H7 (cell line): ENCODE data around the gene ZNF629. TPM values are rescaled to one million over a fixed set of nuclear protein-coding genes. Genes with fewer than 3 reads are reported as not detected.

Experiments used
- DNase-seq: peaks from one replicate; pipeline ENCODE4 v3.0.0; 2012
- H3K27me3 ChIP-seq: 2 replicates; pipeline ENCODE4 v1.6.0; 2011; ENCODE audit warnings: mild to moderate bottlenecking, low read length; ENCODE audit not compliant: control insufficient read depth, insufficient read depth
- H3K36me3 ChIP-seq: replicated peaks from 2 replicates; pipeline ENCODE4 v1.5.1; 2011; ENCODE audit warnings: low read length; ENCODE audit not compliant: control insufficient read depth, insufficient read depth
- H3K4me3 ChIP-seq: 2 replicates; pipeline ENCODE4 v1.5.1; 2011; ENCODE audit warnings: low read depth, mild to moderate bottlenecking, control low read depth, low read length, moderate library complexity; ENCODE audit not compliant: insufficient read depth
- total RNA-seq: library from RNA; depleted of rRNA; stranded (reverse); fragments of >200 nt; shearing (Covaris generic); gene quantifications from 2 replicates; pipeline ENCODE4 v1.2.3, GENCODE V29; 2014

ZNF629 gene
- total RNA-seq, 1 experiment from 2014 or later, result 16.0 TPM

DNA sequence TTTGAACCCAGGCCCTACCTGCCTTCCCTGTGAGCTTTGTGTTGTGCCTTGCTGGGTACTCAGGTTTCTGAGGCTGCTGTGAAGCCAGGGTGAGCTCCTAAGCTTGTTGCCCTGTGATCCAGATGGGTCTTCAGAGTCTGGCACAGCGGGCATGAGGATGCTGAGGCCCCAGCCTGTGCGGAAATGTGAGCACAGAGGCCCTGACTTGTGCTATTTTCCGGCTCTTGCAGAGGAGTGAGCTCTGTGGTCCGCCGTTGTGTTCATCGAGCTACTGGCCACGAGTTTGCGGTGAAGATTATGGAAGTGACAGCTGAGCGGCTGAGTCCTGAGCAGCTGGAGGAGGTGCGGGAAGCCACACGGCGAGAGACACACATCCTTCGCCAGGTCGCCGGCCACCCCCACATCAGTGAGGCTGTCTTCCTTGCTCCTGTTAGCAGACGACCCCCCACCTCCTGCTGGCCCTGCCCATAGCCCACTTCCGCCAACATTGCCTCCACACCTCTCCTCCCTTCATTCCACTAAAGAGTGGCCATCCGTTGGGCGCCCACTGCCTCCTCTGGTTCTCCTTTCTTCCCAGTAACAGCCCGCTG is 36.0 kb downstream of the ZNF629 start:
- DNase-seq, result no peak
- Histone ChIP-seq H3K4me3 (no peak overlapping the region), H3K36me3 (peaks cover 18% of the 10 kb centered on the region), H3K27me3 (no peaks in the 10 kb centered on the region)

DNA sequence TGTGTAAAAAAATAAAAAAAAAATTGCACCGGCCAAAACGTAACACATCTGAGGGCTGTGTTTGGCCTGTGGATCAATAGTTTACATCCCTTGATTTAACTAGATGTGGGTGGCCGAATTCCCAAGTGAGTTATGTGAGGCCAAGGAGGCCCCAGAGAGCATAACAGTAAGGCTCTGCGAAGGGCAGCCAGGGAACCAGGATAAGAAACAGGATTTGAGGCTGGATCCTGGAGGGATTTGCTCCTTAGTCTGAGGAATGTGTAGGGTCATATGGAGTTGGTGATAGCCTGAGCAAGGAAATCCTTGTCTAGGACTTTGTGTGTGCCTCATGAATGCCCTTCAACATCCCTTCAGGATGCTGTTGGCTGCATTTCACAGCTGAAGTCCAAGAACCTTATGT is 36.8 kb downstream of the ZNF629 start:
- Histone ChIP-seq H3K27me3 (no peaks in the 10 kb centered on the region), H3K4me3 (no peak overlapping the region), H3K36me3 (peaks cover 18% of the 10 kb centered on the region)
- no peak for DNase-seq

DNA sequence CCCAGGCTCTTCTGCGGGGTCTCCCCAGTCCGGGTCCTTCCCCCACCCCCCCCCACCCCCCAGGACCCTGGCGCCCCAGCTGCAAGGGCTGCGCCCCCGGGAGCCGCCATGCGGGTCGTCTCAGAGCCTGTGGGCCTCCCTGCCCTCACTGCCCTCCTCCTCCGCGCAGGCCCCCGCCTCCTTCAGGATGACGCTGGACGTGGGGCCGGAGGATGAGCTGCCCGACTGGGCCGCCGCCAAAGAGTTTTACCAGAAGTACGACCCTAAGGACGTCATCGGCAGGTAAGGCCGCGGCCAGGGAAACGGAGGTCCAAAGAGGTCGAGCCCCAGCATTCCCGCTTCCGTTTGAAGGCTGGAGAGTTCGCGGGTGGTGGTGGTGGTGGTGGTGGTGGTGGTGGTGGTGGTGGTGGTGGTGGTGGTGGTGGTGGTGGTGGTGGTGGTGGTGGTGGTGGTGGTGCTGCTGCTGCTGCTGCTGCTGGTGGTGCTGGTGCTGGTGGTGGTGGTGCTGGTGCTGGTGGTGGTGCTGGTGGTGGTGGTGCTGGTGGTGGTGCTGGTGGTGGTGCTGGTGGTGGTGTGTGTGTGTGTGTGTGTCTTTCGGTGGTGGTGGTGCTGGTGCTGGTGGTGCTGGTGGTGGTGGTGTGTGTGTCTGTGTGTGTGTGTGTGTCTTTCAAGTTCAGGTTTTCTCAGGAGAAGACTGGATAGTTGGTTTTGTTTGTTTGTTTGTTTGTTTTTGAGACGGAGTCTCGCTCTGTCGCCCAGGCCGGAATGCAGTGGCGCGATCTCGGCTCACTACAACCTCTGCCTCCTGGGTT is 38.2 kb downstream of the ZNF629 start:
- DNase-seq, result no peak
- H3K4me3 ChIP-seq, result peak overlapping the region; percentile 72
- no peaks in the 10 kb centered on the region for H3K27me3 ChIP-seq
- peaks cover 12% of the 10 kb centered on the region for H3K36me3 ChIP-seq

DNA sequence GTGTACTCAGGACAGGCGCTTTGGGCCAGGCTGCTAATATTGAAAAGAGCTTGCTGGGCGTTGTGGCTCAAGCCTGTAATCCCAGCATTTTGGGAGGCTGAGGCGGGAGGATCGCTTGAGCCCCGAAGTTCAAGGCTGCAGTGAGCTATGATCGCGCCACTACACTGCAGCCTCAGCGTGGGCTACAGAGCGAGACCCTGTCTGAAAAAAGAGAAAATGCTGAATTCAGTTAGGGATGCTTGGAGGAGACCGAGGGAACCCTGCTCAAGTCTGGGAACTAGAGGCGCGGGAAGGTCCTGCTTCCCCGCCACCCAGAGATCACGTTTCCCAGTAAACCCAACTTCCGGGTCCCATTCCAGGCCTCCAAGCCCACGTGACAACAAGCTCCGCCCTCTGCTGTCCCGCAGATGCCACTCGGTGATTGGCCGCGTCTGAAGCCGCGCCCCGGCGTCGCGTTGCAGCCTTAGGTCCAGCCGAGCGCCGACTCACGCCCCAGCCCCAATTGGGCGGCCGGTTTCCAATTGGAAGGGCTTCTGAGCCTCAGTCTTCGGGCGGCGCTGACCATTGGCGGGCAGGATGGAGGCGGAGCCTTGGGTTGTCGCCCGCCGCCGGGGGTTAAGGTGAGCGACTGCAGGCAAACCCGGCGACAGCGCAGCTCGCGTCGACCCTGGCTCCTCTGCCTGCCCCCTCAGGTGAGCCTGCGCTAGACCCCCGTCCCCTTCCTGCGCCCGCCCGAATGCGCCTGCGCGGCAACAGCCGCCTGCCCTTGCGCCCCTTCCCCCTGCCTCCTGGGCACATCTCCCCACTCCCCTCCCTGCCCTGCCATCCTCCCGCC is 39.0 kb downstream of the ZNF629 start, which contains the start of gene PHKG2:
Gene PHKG2 (plus strand): TSS at position 627 of the 835 bp plus-strand sequence. CDS start 396 bp downstream, outside the sequence.
- DNase-seq, result peak; percentile 99
- H3K27me3 ChIP-seq, result no peaks in the 10 kb centered on the region
- peak within 1 kb of the TSS; percentile 72 for H3K4me3 ChIP-seq

DNA sequence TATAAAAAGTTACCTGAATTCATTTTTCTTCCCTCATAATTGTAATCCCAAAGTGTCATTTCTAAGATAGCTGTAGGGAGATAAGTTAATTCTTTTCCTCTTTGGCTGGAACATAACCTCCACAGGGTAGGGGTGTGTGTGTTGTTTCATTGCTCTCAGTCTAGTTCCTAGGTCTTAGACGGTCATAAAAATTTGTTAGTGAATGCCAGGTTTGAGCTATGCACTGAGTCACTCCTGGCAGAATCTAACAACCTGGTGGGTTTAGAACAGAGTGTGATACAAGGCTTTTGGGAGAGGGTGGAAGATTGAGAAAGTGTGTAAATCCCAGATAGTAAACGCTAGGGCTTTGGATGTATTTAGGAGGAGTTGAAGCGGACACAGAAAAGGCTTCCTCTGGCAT is 39.7 kb downstream of the ZNF629 start:
- H3K36me3 ChIP-seq, result peaks cover 6% of the 10 kb centered on the region
- DNase-seq, result no peak
- no peak overlapping the region for H3K4me3 ChIP-seq
- H3K27me3 ChIP-seq, result no peaks in the 10 kb centered on the region

More for the DNA sequence above, 39.0 kb downstream of the ZNF629 start, which contains the start of gene PHKG2:
- H3K36me3 ChIP-seq, result peaks cover 6% of the 10 kb centered on the region

DNA sequence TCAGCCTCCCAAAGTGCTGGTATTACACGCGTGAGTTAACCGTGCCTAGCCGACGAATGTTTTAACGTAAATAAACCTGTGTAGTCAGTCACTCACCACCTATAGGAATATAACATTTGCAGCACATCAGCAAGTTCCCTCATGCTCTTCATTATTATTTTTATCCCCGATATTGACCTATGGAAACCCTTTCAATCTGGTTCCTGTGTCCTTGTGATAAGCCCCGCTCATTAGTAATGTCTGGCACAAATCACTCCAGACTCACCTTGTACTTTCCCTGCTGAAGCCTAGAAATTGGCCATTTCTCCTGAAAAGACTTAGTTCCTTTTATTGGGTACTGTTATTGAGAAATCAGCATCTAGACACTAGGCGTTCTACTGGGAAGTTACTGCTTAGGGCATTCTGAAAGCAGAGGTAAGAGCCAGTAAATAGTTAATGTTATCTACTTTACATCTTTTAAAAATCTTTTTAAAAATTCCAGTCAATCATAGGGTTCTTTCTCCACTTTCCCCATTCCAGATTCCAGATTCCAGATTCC is 40.3 kb downstream of the ZNF629 start:
- Histone ChIP-seq H3K36me3 (peaks cover 6% of the 10 kb centered on the region), H3K27me3 (no peaks in the 10 kb centered on the region), H3K4me3 (no peak overlapping the region)
- DNase-seq, result no peak

DNA sequence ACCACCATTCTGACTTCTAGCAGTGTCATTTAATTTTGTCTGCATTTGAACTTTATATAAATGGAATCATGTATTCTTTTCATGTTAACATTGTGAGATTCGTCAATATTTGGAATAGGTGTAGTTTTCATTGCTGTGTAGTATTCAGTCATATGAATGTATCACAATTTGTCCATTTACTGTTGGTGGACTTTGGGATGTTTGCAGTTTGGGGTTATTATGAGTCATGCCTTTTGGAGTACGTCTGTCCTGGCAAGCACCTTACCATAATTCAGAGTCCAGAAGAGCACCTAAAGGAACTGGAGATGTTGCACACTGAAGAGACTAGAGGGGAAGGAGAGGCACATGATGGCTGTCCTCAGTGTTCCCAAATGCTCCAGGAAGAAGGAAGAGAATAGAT is 41.9 kb downstream of the ZNF629 start:
- DNase-seq, result no peak
- no peak overlapping the region for H3K4me3 ChIP-seq
- H3K36me3 ChIP-seq, result peaks cover 3% of the 10 kb centered on the region
- H3K27me3 ChIP-seq, result no peaks in the 10 kb centered on the region

DNA sequence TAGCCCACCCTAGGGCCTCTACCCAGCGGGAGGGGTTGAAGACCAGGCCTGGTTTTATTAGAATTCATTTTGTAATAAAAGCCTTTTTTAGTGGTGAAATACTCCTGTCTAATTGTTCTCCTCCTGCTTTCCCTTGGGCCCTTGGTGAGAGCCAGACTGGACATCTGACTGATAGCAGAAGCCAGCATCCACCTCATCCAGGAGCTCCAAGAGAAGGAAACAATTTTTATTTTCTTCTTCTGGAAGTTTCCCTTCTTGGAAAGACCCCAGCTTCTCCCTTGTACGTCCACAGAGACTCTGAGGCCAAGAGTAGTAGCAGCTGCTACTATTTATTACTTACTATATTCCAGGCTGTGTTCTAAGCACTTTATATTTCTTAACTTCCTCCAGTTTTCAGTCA is 42.8 kb downstream of the ZNF629 start:
- Histone ChIP-seq H3K27me3 (no peaks in the 10 kb centered on the region), H3K4me3 (no peak overlapping the region), H3K36me3 (peaks cover 3% of the 10 kb centered on the region)
- DNase-seq, result no peak

DNA sequence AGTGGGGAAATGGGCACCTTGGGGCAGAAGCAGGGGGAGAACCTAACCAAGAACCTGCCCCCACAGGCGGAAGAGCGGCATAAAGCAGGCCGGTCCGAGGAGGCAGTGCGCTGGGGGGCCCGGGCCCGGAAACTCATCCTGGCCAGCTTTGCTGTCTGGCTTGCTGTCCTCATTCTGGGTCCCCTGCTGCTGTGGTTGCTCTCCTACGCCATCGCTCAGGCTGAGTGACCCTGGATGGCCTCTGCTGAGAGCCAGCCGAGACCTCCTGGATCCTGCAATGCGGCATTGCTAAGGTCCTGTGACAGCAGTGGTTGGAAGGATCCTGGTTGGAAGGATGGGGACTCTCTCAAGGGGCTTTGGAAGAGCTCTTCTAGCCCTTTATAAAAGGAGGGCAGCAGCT is 43.3 kb downstream of the ZNF629 start:
- no peak overlapping the region for H3K4me3 ChIP-seq
- DNase-seq, result no peak
- H3K27me3 ChIP-seq, result no peaks in the 10 kb centered on the region
- H3K36me3 ChIP-seq, result peaks cover 3% of the 10 kb centered on the region

DNA sequence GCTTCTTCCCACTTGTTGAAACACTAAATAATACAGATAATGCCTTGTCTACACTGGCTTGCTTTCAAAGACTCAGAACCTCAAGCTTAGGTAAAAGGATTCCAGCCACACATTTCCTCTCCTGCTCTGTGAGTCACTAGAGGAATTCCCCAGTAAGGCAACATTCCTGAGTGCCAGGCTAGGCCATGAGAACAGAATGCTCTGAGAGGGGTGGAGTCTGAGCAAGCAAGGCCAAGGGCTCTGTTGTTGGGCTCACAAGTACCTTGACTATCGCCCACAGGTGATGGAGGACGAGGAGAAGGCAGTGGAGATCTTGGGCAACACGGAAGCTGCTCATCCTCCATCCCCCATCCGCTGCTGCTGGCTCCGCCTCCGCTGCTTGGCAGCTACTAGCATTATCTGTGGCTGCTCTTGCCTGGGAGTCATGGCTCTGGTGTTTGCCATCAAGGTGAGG is 45.5 kb downstream of the ZNF629 start:
- no peaks in the 10 kb centered on the region for H3K27me3 ChIP-seq
- no peak overlapping the region for H3K4me3 ChIP-seq
- peak; percentile 58 for DNase-seq
- peaks cover 13% of the 10 kb centered on the region for H3K36me3 ChIP-seq

DNA sequence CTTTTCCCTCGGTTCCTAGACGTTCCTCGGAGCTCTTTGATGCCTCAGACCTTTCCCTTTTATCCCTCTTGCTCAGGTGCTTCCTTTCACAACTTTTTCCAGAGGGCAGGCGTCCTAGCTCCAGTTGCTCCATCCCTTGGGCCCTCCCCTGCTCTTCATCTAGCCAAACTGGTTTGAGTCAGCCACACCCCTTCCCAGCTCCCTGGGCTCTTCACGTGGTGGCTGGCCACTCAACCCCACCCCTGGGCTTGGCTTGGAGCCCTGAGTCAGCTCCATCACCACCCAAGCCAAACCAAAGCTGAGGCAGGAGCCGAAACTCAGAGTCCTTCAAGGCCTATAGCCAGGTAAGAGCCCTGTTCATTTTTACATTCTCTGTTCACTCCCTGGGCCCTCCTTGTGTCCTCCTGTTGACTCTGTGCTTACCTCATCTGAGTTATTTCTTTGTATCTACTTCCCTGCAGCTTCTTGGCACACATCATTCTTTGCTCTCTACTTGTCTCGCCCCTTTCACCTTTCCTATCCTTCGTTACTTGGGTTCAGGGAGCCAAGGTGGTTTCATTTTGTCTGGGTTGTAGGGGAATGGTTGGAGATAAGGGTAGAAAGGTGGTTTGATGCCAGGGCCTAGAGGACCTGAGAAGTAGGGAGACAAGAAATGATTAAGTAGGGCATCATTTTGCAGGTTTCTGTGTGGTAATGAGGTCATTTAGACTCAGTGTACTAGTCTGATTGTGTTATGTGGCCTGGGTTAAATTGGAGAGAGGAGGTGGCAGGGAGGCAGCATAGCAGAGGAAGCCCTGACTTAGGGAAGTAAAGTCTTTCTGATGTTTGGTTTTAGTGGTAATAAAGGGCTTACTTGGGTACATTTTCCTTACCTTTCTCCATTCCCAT is 46.4 kb downstream of the ZNF629 start:
- Histone ChIP-seq H3K27me3 (no peaks in the 10 kb centered on the region), H3K4me3 (no peak overlapping the region), H3K36me3 (peaks cover 21% of the 10 kb centered on the region)
- DNase-seq, result peak; percentile 86

DNA sequence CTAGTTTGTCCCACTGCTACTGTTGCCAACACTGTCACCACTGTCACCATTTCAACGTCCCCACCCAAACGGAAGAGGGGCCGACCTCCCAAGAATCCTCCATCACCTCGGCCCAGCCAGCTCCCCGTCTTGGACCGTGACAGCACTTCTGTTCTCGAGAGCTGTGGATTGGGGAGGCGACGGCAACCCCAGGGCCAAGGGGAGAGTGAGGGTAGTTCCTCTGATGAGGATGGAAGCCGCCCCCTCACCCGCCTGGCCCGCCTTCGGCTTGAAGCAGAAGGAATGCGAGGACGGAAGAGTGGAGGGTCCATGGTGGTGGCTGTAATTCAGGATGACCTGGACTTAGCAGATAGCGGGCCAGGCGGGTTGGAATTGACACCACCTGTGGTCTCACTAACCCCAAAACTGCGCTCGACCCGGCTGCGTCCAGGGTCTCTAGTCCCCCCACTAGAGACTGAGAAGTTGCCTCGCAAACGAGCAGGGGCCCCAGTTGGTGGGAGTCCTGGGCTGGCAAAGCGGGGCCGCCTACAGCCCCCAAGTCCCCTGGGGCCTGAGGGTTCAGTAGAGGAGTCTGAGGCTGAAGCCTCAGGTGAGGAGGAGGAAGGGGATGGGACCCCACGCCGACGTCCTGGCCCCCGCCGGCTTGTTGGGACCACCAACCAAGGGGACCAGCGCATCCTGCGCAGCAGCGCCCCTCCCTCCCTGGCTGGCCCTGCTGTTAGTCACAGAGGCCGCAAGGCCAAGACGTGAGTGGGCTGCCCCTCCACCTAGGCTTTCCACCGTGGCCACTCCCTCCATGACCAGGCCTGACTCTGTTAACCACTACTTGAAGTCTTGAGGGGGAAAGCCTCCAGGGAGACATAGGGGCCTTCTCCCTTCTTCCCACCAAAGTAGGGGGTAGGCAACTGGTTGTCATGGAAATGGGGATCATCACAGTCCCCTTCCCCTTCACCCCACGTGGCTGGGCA is 47.7 kb downstream of the ZNF629 start:
- peak; percentile 60 for DNase-seq
- Histone ChIP-seq H3K36me3 (peaks cover 25% of the 10 kb centered on the region), H3K4me3 (no peak overlapping the region), H3K27me3 (no peaks in the 10 kb centered on the region)
